ENCODE results near the gene THOC1. TPM values are rescaled to one million over a fixed set of nuclear protein-coding genes. Genes with fewer than 3 reads are reported as not detected.
A peak's percentile ranks its signal among the peaks of the same experiment; 100 is the strongest.

Gene THOC1
- total and polyA plus RNA-seq, 2 donors (not counting 1 experiment from before 2014, with no cell fraction given) = 18.3 to 78.7 TPM

- H3K4me1 ChIP-seq (ENCODE audit: control insufficient read depth in 2 of 2, insufficient read depth in 2 of 2, low read length in 2 of 2) = peaks cover 3 to 10% of the 10 kb centered on the region in 2 donors
- H3K27ac ChIP-seq (ENCODE audit: low read length in 2 of 2) = no peak overlapping the region
- H3K9ac ChIP-seq (ENCODE audit: low read length) = no peak overlapping the region
- no CpG with 5 or more reads among the region's 2 CpGs for WGBS (ENCODE audit: insufficient coverage)
- TF ChIP-seq, protein P1, sequence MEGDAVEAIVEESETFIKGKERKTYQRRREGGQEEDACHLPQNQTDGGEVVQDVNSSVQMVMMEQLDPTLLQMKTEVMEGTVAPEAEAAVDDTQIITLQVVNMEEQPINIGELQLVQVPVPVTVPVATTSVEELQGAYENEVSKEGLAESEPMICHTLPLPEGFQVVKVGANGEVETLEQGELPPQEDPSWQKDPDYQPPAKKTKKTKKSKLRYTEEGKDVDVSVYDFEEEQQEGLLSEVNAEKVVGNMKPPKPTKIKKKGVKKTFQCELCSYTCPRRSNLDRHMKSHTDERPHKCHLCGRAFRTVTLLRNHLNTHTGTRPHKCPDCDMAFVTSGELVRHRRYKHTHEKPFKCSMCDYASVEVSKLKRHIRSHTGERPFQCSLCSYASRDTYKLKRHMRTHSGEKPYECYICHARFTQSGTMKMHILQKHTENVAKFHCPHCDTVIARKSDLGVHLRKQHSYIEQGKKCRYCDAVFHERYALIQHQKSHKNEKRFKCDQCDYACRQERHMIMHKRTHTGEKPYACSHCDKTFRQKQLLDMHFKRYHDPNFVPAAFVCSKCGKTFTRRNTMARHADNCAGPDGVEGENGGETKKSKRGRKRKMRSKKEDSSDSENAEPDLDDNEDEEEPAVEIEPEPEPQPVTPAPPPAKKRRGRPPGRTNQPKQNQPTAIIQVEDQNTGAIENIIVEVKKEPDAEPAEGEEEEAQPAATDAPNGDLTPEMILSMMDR (IDR thresholded peaks at IDR 0.05) = no peak
- TF ChIP-seq EZH2 (IDR thresholded peaks at IDR 0.05; ENCODE audit: borderline replicate concordance, insufficient read depth, low read depth, low read length, poor library complexity, severe bottlenecking) = no peak
- peaks cover 15% of the 10 kb centered on the region for H3K4me1 Mint-ChIP-seq
- no peaks in the 10 kb centered on the region for H3K36me3 ChIP-seq (replicated peaks in 1 of 2; ENCODE audit: control extremely low read depth in 1 of 2, control insufficient read depth in 1 of 2, extremely low read depth in 1 of 2, insufficient read depth in 2 of 2, low read length in 1 of 2)
- no peaks in the 10 kb centered on the region for H3K9me3 Mint-ChIP-seq (ENCODE audit: insufficient read depth)
- POLR2A ChIA-PET = no interaction called here
- no peak for DNase-seq
- intact Hi-C loops (cut with micrococcal nuclease) = no loop called here
- H3K79me2 ChIP-seq (ENCODE audit: control insufficient read depth, insufficient read depth, low read length) = peaks cover 5% of the 10 kb centered on the region
- H3K4me2 ChIP-seq (replicated peaks; ENCODE audit: low read depth, low read length, poor library complexity, severe bottlenecking) = no peak overlapping the region
- no peaks in the 10 kb centered on the region for H3K27me3 ChIP-seq (replicated peaks in 1 of 4; ENCODE audit: control extremely low read depth in 1 of 4, control insufficient read depth in 3 of 4, insufficient read depth in 4 of 4, low read length in 3 of 4)
- no peaks in the 10 kb centered on the region for H4K20me1 ChIP-seq (ENCODE audit: control insufficient read depth, insufficient read depth, low read length, poor library complexity, severe bottlenecking)
- H3K27ac Mint-ChIP-seq = no peak overlapping the region
- H3K4me3 ChIP-seq (ENCODE audit: control extremely low read depth in 1 of 5, extremely low read depth in 1 of 5, insufficient read depth in 1 of 5, low read depth in 2 of 5, low read length in 4 of 5) = no peak overlapping the region
- no peaks in the 10 kb centered on the region for H3K9me3 ChIP-seq (ENCODE audit: control extremely low read depth in 1 of 3, control insufficient read depth in 2 of 3, insufficient read depth in 1 of 3, low read length in 2 of 3)
- no peaks in the 10 kb centered on the region for H3K27me3 Mint-ChIP-seq
- no peak for ATAC-seq (ENCODE audit: low read depth)
- CTCF ChIA-PET = no interaction called here
- no peak overlapping the region for H2AFZ ChIP-seq (ENCODE audit: insufficient read depth, low read depth, low read length, poor library complexity, severe bottlenecking)
- H3K4me3 Mint-ChIP-seq = no peak overlapping the region
These were observed 4.8 kb upstream of the THOC1 start for GRCh38 chr18:272650-273049.

GRCh38 chr18:269480-270095, 1.7 kb upstream of the THOC1 start:
- Histone ChIP-seq H3K4me1 (ENCODE audit: control insufficient read depth in 2 of 2, insufficient read depth in 2 of 2, low read length in 2 of 2) (peaks cover 8 to 16% of the 10 kb centered on the region in 2 donors), H3K36me3 (replicated peaks in 1 of 2; ENCODE audit: control extremely low read depth in 1 of 2, control insufficient read depth in 1 of 2, extremely low read depth in 1 of 2, insufficient read depth in 2 of 2, low read length in 1 of 2) (peaks cover 0 to 4% of the 10 kb centered on the region in 2 experiments), H4K20me1 (ENCODE audit: control insufficient read depth, insufficient read depth, low read length, poor library complexity, severe bottlenecking) (no peaks in the 10 kb centered on the region), H3K4me2 (replicated peaks; ENCODE audit: low read depth, low read length, poor library complexity, severe bottlenecking) (no peak overlapping the region), H3K27me3 (replicated peaks in 1 of 4; ENCODE audit: control extremely low read depth in 1 of 4, control insufficient read depth in 3 of 4, insufficient read depth in 4 of 4, low read length in 3 of 4) (no peaks in the 10 kb centered on the region), H2AFZ (ENCODE audit: insufficient read depth, low read depth, low read length, poor library complexity, severe bottlenecking) (no peak overlapping the region), H3K9ac (ENCODE audit: low read length) (no peak overlapping the region), H3K4me3 (ENCODE audit: control extremely low read depth in 1 of 5, extremely low read depth in 1 of 5, insufficient read depth in 1 of 5, low read depth in 2 of 5, low read length in 4 of 5) (no peak overlapping the region), H3K9me3 (ENCODE audit: control extremely low read depth in 1 of 3, control insufficient read depth in 2 of 3, insufficient read depth in 1 of 3, low read length in 2 of 3) (no peaks in the 10 kb centered on the region), H3K79me2 (ENCODE audit: control insufficient read depth, insufficient read depth, low read length) (peaks cover 22% of the 10 kb centered on the region), H3K27ac (ENCODE audit: low read length in 2 of 2) (no peak overlapping the region)
- POLR2A ChIA-PET = no interaction called here
- H3K4me1 Mint-ChIP-seq = peaks cover 30% of the 10 kb centered on the region
- H3K4me3 Mint-ChIP-seq = peak overlapping the region; percentile 98
- CTCF ChIA-PET = no interaction called here
- WGBS (ENCODE audit: insufficient coverage) = 89% methylated on average over 2 of the region's 6 CpGs
- H3K27ac Mint-ChIP-seq = peak overlapping the region; percentile 8
- TF ChIP-seq, protein P1 (IDR thresholded peaks at IDR 0.05) = no peak
- no peak for TF ChIP-seq EZH2 (IDR thresholded peaks at IDR 0.05; ENCODE audit: borderline replicate concordance, insufficient read depth, low read depth, low read length, poor library complexity, severe bottlenecking)
- no peaks in the 10 kb centered on the region for H3K27me3 Mint-ChIP-seq
- ATAC-seq (ENCODE audit: low read depth) (no peak), DNase-seq (no peak)
- intact Hi-C loops (cut with micrococcal nuclease) = loop anchor here (5.0 kb wide), 1 partner anchor 443 kb away; the partner anchor contains the start of gene ENOSF1
- no peaks in the 10 kb centered on the region for H3K9me3 Mint-ChIP-seq (ENCODE audit: insufficient read depth)
